Keratinocyte (primary cell): ENCODE measurements around the gene KLHDC3.

Source experiments
- CTCF ChIP-seq, 3 experiments: IDR thresholded peaks in 1 of 3; conservative IDR thresholded peaks in 1 of 3; optimal IDR thresholded peaks in 1 of 3; 2 replicates in 2 of 3; 3 replicates in 1 of 3; pipeline versions ENCODE3 to v1.5.1; 2011; ENCODE audit warnings: low read length in 3 of 3, mild to moderate bottlenecking in 3 of 3, moderate library complexity in 2 of 3, control low read depth in 1 of 3, inconsistent platforms in 1 of 3; ENCODE audit not compliant: insufficient read depth in 2 of 3; ENCODE audit errors: extremely low read depth in 1 of 3
- EZH2 ChIP-seq: IDR thresholded peaks from one replicate; pipeline ENCODE4 v1.6.1; 2012; ENCODE audit warnings: inconsistent platforms, mild to moderate bottlenecking, low read length, moderate library complexity

DNA sequence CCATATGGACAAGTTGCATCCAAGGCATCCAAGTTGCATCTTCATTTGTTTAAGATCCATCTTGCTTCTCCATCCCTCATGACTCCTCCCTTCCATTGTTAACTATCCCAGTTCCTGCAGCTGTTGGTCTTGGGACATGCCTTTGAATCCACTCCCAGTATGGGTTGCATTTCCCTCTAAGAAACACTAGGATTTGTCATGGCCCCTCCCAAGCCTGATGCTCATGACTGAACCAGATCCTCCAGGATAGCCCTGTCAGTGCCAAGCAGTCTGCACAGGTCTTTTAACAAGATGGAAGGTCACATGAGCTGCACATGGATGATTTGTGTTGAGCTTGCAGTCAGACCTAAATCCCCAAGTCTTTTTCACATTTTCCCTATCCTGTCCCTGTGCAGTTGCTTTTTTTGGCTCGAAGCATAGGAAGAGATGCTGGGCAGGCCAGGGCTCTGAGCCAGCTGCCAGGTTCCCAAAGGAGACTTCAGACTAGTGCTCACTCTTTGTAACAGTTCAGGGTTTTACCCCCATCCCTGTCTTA, 25.5 kb upstream of the KLHDC3 start:
- TF ChIP-seq CTCF (optimal IDR thresholded peaks at IDR 0.05 in 1 of 3, IDR thresholded peaks at IDR 0.05 in 1 of 3, conservative IDR thresholded peaks at IDR 0.05 in 1 of 3; ENCODE audit: extremely low read depth in 1 of 3, insufficient read depth in 2 of 3, low read length in 3 of 3) = no peak
- TF ChIP-seq EZH2 = no peak
